Chondrocyte (in vitro differentiated cells): Measurements from ENCODE around the gene FAXC. TPM values are rescaled to one million over a fixed set of nuclear protein-coding genes. Genes with fewer than 3 reads are reported as not detected.
A peak's percentile ranks its signal among the peaks of the same experiment; 100 is the strongest.
"Not testable (repeated sequence)": the region's sequence is repeated elsewhere in the genome, so short reads cannot be mapped to it uniquely, and the experiment has no call there.

Experiments
- DNase-seq: peaks from one replicate; pipeline ENCODE4 v3.0.0; 2021; ENCODE audit warnings: mixed read lengths, low spot score
- H3K27ac Mint-ChIP-seq: one replicate; pipeline ENCODE4 v1.8.0; 2021; ENCODE audit warnings: mild to moderate bottlenecking, moderate library complexity, mixed read lengths; ENCODE audit not compliant: unreplicated experiment
- H3K27me3 Mint-ChIP-seq: 2 replicates; pipeline ENCODE4 v1.8.0; 2021; ENCODE audit warnings: low read depth, mixed read lengths
- H3K36me3 Mint-ChIP-seq: 2 replicates; pipeline ENCODE4 v1.8.0; 2021; ENCODE audit warnings: low read depth, mixed read lengths
- H3K4me1 Mint-ChIP-seq: 2 replicates; pipeline ENCODE4 v1.8.0; 2021; ENCODE audit warnings: low read depth, mild to moderate bottlenecking, mixed read lengths
- H3K4me3 Mint-ChIP-seq: one replicate; pipeline ENCODE4 v1.8.0; 2021; ENCODE audit warnings: mild to moderate bottlenecking, moderate library complexity, mixed read lengths; ENCODE audit not compliant: unreplicated experiment
- H3K9me3 Mint-ChIP-seq: 2 replicates; pipeline ENCODE4 v1.8.0; 2021; ENCODE audit warnings: low read depth, mixed read lengths
- CTCF ChIP-seq: fragments of 200-600 bp; sonication (generic); IDR thresholded peaks from 2 replicates; pipeline ENCODE4 v1.5.0; 2021; ENCODE audit warnings: antibody characterized with exemption, mild to moderate bottlenecking, moderate library complexity
- total RNA-seq: library from RNA; stranded (reverse); gene quantifications from 3 replicates; pipeline ENCODE4 v1.2.1, GENCODE V29; 2021

The FAXC gene
- total RNA-seq, 1 donor from 2014 or later: 8.0 TPM

GRCh38 chr6:99282479-99283062 is 66.9 kb downstream of the FAXC start:
- H3K4me3 Mint-ChIP-seq: no peak overlapping the region

GRCh38 chr6:99276747-99277146 is 72.7 kb downstream of the FAXC start:
- H3K27me3 Mint-ChIP-seq: no peaks in the 10 kb centered on the region
- no peak for DNase-seq

More at GRCh38 chr6:99282479-99283062, 66.9 kb downstream of the FAXC start:
- H3K27me3 Mint-ChIP-seq: no peaks in the 10 kb centered on the region
- H3K9me3 Mint-ChIP-seq: no peaks in the 10 kb centered on the region
- TF ChIP-seq CTCF: peak; percentile 82
- DNase-seq: no peak
- no peaks in the 10 kb centered on the region for H3K4me1 Mint-ChIP-seq
- no peak overlapping the region for H3K27ac Mint-ChIP-seq
- H3K36me3 Mint-ChIP-seq: peaks cover 4% of the 10 kb centered on the region

GRCh38 chr6:99270826-99271225 is 78.6 kb downstream of the FAXC start:
- H3K4me3 Mint-ChIP-seq: no peak overlapping the region

More at GRCh38 chr6:99276747-99277146, 72.7 kb downstream of the FAXC start:
- TF ChIP-seq CTCF: no peak
- Mint-ChIP-seq H3K4me3 (no peak overlapping the region), H3K9me3 (no peaks in the 10 kb centered on the region), H3K36me3 (peaks cover 4% of the 10 kb centered on the region), H3K4me1 (peaks cover 2% of the 10 kb centered on the region), H3K27ac (no peak overlapping the region)

GRCh38 chr6:99270030-99270429 is 79.4 kb downstream of the FAXC start:
- Mint-ChIP-seq H3K4me1 (no peaks in the 10 kb centered on the region), H3K27ac (no peak overlapping the region), H3K27me3 (no peaks in the 10 kb centered on the region), H3K9me3 (no peaks in the 10 kb centered on the region), H3K4me3 (no peak overlapping the region), H3K36me3 (no peaks in the 10 kb centered on the region)
- DNase-seq: no peak
- no peak for TF ChIP-seq CTCF

More at GRCh38 chr6:99270826-99271225, 78.6 kb downstream of the FAXC start:
- DNase-seq: no peak
- Mint-ChIP-seq H3K4me1 (no peaks in the 10 kb centered on the region), H3K27ac (no peak overlapping the region), H3K9me3 (no peaks in the 10 kb centered on the region), H3K36me3 (no peaks in the 10 kb centered on the region), H3K27me3 (no peaks in the 10 kb centered on the region)
- TF ChIP-seq CTCF: no peak

- DNase-seq: no peak
- H3K36me3 Mint-ChIP-seq: no peaks in the 10 kb centered on the region
- no peaks in the 10 kb centered on the region for H3K9me3 Mint-ChIP-seq
- H3K27me3 Mint-ChIP-seq: no peaks in the 10 kb centered on the region
- H3K4me1 Mint-ChIP-seq: no peaks in the 10 kb centered on the region
- H3K27ac Mint-ChIP-seq: no peak overlapping the region
- no peak for TF ChIP-seq CTCF
- H3K4me3 Mint-ChIP-seq: no peak overlapping the region
These were observed 80.3 kb downstream of the FAXC start for GRCh38 chr6:99269207-99269606.

- H3K36me3 Mint-ChIP-seq, H3K27me3 Mint-ChIP-seq, H3K4me1 Mint-ChIP-seq, H3K4me3 Mint-ChIP-seq, DNase-seq, H3K27ac Mint-ChIP-seq, H3K9me3 Mint-ChIP-seq: not testable (repeated sequence)
These were observed 82.5 kb downstream of the FAXC start for GRCh38 chr6:99266996-99267395.

- not testable (repeated sequence) for H3K36me3 Mint-ChIP-seq, H3K4me1 Mint-ChIP-seq, DNase-seq, H3K9me3 Mint-ChIP-seq, H3K4me3 Mint-ChIP-seq, H3K27me3 Mint-ChIP-seq, H3K27ac Mint-ChIP-seq
These were observed 84.0 kb downstream of the FAXC start for GRCh38 chr6:99265447-99265846.
